Liver (tissue), 9 donors: ENCODE data around the gene NOP9. TPM values are rescaled to one million over a fixed set of nuclear protein-coding genes. Genes with fewer than 3 reads are reported as not detected.

ENCODE experiments used
- DNase-seq: peaks from one replicate; pipeline ENCODE4 v3.0.0-alpha.2; 2017; ENCODE audit warnings: low spot score
- H3K27ac ChIP-seq, 2 donors: one replicate each; pipeline ENCODE4 v1.7.0; 2013; ENCODE audit warnings: inconsistent platforms in 2 of 2, low read length in 2 of 2, control low read depth in 1 of 2, low read depth in 1 of 2, mild to moderate bottlenecking in 1 of 2
- H3K27me3 ChIP-seq, 4 donors: one replicate each; pipeline versions ENCODE4 v1.6.1 to v1.7.0; 2013; ENCODE audit warnings: low read length in 3 of 4, inconsistent platforms in 1 of 4, mild to moderate bottlenecking in 1 of 4, moderate library complexity in 1 of 4; ENCODE audit not compliant: control insufficient read depth in 4 of 4, insufficient read depth in 4 of 4
- H3K36me3 ChIP-seq, 4 donors: one replicate each; pipeline versions ENCODE4 v1.6.1 to v1.7.0; 2013; ENCODE audit warnings: low read length in 3 of 4, mild to moderate bottlenecking in 3 of 4, low read depth in 1 of 4, moderate library complexity in 1 of 4; ENCODE audit not compliant: control insufficient read depth in 4 of 4, insufficient read depth in 3 of 4
- H3K4me1 ChIP-seq, 4 donors: one replicate each; pipeline versions ENCODE4 v1.6.1 to v1.7.0; 2013; ENCODE audit warnings: low read length in 3 of 4, mild to moderate bottlenecking in 3 of 4, moderate library complexity in 1 of 4; ENCODE audit not compliant: control insufficient read depth in 4 of 4, insufficient read depth in 4 of 4
- H3K4me3 ChIP-seq, 3 donors: one replicate each; pipeline versions ENCODE4 v1.6.1 to v1.7.0; 2013; ENCODE audit warnings: low read length in 3 of 3, control low read depth in 1 of 3, low read depth in 1 of 3, mild to moderate bottlenecking in 1 of 3
- H3K9ac ChIP-seq, 2 donors: one replicate each; pipeline ENCODE4 v1.7.0; 2013; ENCODE audit warnings: low read length in 2 of 2, mild to moderate bottlenecking in 2 of 2, moderate library complexity in 2 of 2, control low read depth in 1 of 2, low read depth in 1 of 2
- H3K9me3 ChIP-seq, 4 donors: one replicate each; pipeline versions ENCODE4 v1.6.1 to v1.7.0; 2013; ENCODE audit warnings: low read length in 3 of 4; ENCODE audit not compliant: control insufficient read depth in 4 of 4
- EGR1 ChIP-seq, 2 donors: IDR thresholded peaks; 2 replicates each; pipeline ENCODE4 v1.6.1; 2016 to 2018; ENCODE audit warnings: antibody characterized with exemption in 2 of 2, low read depth in 2 of 2
- FOXA1 ChIP-seq: IDR thresholded peaks from 2 replicates; pipeline ENCODE4 v1.6.1; 2016; ENCODE audit warnings: antibody characterized with exemption
- FOXA2 ChIP-seq: IDR thresholded peaks from 2 replicates; pipeline ENCODE4 v1.6.1; 2016; ENCODE audit warnings: antibody characterized with exemption
- GABPA ChIP-seq, 2 donors: IDR thresholded peaks in 1 of 2; conservative IDR thresholded peaks in 1 of 2; 2 replicates each; pipeline ENCODE4 v1.6.1; 2016; ENCODE audit warnings: antibody characterized with exemption in 2 of 2, mild to moderate bottlenecking in 1 of 2, moderate library complexity in 1 of 2
- HNF4A ChIP-seq, 2 donors: conservative IDR thresholded peaks; 2 replicates each; pipeline ENCODE4 v1.6.1; 2016; ENCODE audit warnings: antibody characterized with exemption in 2 of 2, mild to moderate bottlenecking in 2 of 2
- HNF4G ChIP-seq: IDR thresholded peaks from 2 replicates; pipeline ENCODE4 v1.6.1; 2016; ENCODE audit warnings: antibody characterized with exemption
- JUND ChIP-seq, 2 donors: IDR thresholded peaks; 2 replicates each; pipeline ENCODE4 v1.6.1; 2016; ENCODE audit warnings: antibody characterized with exemption in 2 of 2
- NR2F2 ChIP-seq: IDR thresholded peaks from 2 replicates; pipeline ENCODE4 v1.6.1; 2016; ENCODE audit warnings: antibody characterized with exemption
- RAD21 ChIP-seq, 2 donors: IDR thresholded peaks; 2 replicates each; pipeline ENCODE4 v1.6.1; 2016; ENCODE audit warnings: antibody characterized with exemption in 2 of 2, mild to moderate bottlenecking in 2 of 2
- RXRA ChIP-seq, 2 donors: IDR thresholded peaks; 2 replicates each; pipeline ENCODE4 v1.6.1; 2017 to 2018; ENCODE audit warnings: antibody characterized with exemption in 2 of 2, mild to moderate bottlenecking in 1 of 2
- SP1 ChIP-seq: IDR thresholded peaks from 2 replicates; pipeline ENCODE4 v1.6.1; 2018; ENCODE audit warnings: antibody characterized with exemption, mild to moderate bottlenecking
- TAF1 ChIP-seq: conservative IDR thresholded peaks from 2 replicates; pipeline ENCODE4 v1.6.1; 2016; ENCODE audit warnings: antibody characterized with exemption, mild to moderate bottlenecking
- YY1 ChIP-seq: IDR thresholded peaks from 2 replicates; pipeline ENCODE4 v1.6.1; 2016; ENCODE audit warnings: antibody characterized with exemption, mild to moderate bottlenecking
- WGBS: extraction: QIAGEN DNeasy Blood & Tissue Kit; methylation state at CpG from one replicate; pipeline ENCODE4 v1.1.7; 2013; 5-methylcytosine and 5-hydroxymethylcytosine counted together
- polyA plus RNA-seq, 2 donors: library from polyadenylated mRNA; stranded (reverse) in 1 of 2; unstranded in 1 of 2; fragments of 200-250 nt in 1 of 2; fragments of >200 nt in 1 of 2; fragmentation: Nextera tagmentation in 1 of 2; extraction: Ambion mirVana in 1 of 2; gene quantifications; one replicate each; pipeline versions ENCODE4 v1.2.1 to v1.2.3, GENCODE V29; 2013 to 2015
- total RNA-seq, 2 donors: library from RNA; depleted of rRNA; stranded (reverse); fragments of >200 nt; gene quantifications; one replicate each; pipeline ENCODE4 v1.2.3, GENCODE V29; 2014
- TF ChIP-seq, protein P1 (sequence below): IDR thresholded peaks from 2 replicates; pipeline ENCODE4 v1.6.1; 2016; ENCODE audit warnings: antibody characterized with exemption
- TF ChIP-seq, protein P2 (sequence below): IDR thresholded peaks from 2 replicates; pipeline ENCODE4 v1.6.1; 2016; ENCODE audit warnings: antibody characterized with exemption, mild to moderate bottlenecking
- TF ChIP-seq, protein P3 (sequence below): fragments of 150-350 bp; IDR thresholded peaks from 2 replicates; pipeline ENCODE4 v1.5.1; 2017; ENCODE audit warnings: improper control_type of control experiment, low read depth, low read length; ENCODE audit not compliant: missing input control
- TF ChIP-seq, protein P4 (sequence below): IDR thresholded peaks from 2 replicates; pipeline ENCODE4 v1.6.1; 2016; ENCODE audit warnings: antibody characterized with exemption
- TF ChIP-seq, protein P5 (sequence below): IDR thresholded peaks from 2 replicates; pipeline ENCODE4 v1.6.1; 2016; ENCODE audit warnings: antibody characterized with exemption
- donor health status: healthy.
- donor health status: healthy.
- donor health status: healthy.
- donor health status: healthy.
- donor health status: healthy.

NOP9 gene
- total and polyA plus RNA-seq, 4 donors, result 3.8 to 18.2 (median 9.7) TPM

DNA sequence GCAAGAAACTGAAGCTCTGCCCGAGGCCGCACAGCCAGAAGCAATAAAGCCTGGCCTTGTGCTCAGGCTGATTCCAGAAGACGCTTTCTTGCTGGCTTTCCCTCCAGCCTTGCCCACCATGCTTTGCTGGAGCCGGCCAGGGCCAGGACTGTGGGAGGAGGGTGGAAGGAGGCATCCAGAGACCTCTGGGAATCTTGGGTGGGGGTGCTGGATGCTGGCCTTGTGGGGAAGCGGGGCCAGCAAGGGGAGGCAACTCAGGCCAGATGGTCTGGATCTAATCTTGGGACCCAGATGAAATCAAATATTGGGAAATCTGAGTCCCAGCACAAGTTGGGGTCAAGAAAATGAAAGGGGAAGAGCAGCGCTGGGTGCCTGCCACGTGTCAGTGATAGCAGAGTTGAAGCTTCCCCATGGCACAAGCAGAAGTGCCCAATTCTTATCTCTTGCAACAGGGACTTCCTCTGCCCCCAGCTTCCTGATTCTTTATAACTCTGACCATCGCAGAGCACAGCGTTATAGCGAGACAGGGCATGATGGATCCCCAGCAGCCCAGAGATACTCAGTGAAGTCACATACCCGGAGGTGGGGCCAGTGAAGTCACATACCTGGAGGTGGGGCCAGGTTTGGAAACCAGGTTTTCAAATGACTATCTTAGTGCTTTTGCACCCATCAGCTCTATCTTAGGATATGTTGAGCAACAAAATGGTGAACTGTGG is 21.9 kb upstream of the NOP9 start:
- H3K4me3 ChIP-seq, result no peak overlapping the region
- whole genome bisulfite sequencing, result 88% methylated on average over 11 of the region's 11 CpGs
- TF ChIP-seq HNF4G (no peak), RXRA (IDR thresholded peaks at IDR 0.05) (no peak), FOXA2 (no peak), JUND (IDR thresholded peaks at IDR 0.05) (no peak), FOXA1 (no peak), NR2F2 (no peak), HNF4A (conservative IDR thresholded peaks at IDR 0.05) (no peak), EGR1 (IDR thresholded peaks at IDR 0.05; ENCODE audit: low read depth in 2 of 2) (no peak)
- TF ChIP-seq, protein P1, sequence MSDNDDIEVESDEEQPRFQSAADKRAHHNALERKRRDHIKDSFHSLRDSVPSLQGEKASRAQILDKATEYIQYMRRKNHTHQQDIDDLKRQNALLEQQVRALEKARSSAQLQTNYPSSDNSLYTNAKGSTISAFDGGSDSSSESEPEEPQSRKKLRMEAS, result no peak
- TF ChIP-seq, protein P2, sequence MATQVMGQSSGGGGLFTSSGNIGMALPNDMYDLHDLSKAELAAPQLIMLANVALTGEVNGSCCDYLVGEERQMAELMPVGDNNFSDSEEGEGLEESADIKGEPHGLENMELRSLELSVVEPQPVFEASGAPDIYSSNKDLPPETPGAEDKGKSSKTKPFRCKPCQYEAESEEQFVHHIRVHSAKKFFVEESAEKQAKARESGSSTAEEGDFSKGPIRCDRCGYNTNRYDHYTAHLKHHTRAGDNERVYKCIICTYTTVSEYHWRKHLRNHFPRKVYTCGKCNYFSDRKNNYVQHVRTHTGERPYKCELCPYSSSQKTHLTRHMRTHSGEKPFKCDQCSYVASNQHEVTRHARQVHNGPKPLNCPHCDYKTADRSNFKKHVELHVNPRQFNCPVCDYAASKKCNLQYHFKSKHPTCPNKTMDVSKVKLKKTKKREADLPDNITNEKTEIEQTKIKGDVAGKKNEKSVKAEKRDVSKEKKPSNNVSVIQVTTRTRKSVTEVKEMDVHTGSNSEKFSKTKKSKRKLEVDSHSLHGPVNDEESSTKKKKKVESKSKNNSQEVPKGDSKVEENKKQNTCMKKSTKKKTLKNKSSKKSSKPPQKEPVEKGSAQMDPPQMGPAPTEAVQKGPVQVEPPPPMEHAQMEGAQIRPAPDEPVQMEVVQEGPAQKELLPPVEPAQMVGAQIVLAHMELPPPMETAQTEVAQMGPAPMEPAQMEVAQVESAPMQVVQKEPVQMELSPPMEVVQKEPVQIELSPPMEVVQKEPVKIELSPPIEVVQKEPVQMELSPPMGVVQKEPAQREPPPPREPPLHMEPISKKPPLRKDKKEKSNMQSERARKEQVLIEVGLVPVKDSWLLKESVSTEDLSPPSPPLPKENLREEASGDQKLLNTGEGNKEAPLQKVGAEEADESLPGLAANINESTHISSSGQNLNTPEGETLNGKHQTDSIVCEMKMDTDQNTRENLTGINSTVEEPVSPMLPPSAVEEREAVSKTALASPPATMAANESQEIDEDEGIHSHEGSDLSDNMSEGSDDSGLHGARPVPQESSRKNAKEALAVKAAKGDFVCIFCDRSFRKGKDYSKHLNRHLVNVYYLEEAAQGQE, result no peak
- peaks cover 0 to 17% (median 8%) of the 10 kb centered on the region in 4 donors for H3K4me1 ChIP-seq
- H3K9ac ChIP-seq, result no peak overlapping the region
- no peaks in the 10 kb centered on the region for H3K36me3 ChIP-seq
- no peak for DNase-seq
- H3K27me3 ChIP-seq, result no peaks in the 10 kb centered on the region
- H3K9me3 ChIP-seq, result no peaks in the 10 kb centered on the region
- peak overlapping the region in 1 of 2 donors; percentile 19 for H3K27ac ChIP-seq

DNA sequence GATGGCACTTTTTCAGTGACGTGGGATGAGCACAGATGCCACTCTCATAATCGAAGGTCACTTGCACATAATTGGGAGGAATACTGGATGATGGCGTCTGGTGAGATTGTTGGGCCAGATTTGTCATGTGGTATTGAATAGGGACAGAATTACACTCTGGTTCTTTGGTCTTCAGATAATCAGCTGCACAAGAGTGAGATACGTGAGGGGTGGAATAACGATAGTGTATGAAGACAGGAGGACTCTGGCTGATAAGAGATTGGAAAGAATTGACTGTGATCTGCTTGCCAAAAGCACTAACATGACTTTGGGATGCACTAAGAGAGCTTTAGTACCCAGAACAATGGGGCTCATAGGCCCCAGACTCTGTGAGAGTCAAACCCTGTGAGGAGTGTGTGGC is 21.2 kb upstream of the NOP9 start:
- H3K4me1 ChIP-seq, result peaks cover 0 to 16% (median 8%) of the 10 kb centered on the region in 4 donors
- H3K27me3 ChIP-seq, result no peaks in the 10 kb centered on the region
- 94% methylated on average over 5 of the region's 5 CpGs for WGBS
- H3K36me3 ChIP-seq, result no peaks in the 10 kb centered on the region
- H3K9ac ChIP-seq, result no peak overlapping the region
- H3K4me3 ChIP-seq, result no peak overlapping the region
- no peaks in the 10 kb centered on the region for H3K9me3 ChIP-seq
- peak overlapping the region in 1 of 2 donors; percentile 1 for H3K27ac ChIP-seq
- DNase-seq, result no peak
- TF ChIP-seq NR2F2, result no peak
- TF ChIP-seq JUND (IDR thresholded peaks at IDR 0.05), result no peak
- no peak for TF ChIP-seq YY1
- no peak for TF ChIP-seq FOXA1
- TF ChIP-seq, protein P1, result no peak
- TF ChIP-seq, protein P3, sequence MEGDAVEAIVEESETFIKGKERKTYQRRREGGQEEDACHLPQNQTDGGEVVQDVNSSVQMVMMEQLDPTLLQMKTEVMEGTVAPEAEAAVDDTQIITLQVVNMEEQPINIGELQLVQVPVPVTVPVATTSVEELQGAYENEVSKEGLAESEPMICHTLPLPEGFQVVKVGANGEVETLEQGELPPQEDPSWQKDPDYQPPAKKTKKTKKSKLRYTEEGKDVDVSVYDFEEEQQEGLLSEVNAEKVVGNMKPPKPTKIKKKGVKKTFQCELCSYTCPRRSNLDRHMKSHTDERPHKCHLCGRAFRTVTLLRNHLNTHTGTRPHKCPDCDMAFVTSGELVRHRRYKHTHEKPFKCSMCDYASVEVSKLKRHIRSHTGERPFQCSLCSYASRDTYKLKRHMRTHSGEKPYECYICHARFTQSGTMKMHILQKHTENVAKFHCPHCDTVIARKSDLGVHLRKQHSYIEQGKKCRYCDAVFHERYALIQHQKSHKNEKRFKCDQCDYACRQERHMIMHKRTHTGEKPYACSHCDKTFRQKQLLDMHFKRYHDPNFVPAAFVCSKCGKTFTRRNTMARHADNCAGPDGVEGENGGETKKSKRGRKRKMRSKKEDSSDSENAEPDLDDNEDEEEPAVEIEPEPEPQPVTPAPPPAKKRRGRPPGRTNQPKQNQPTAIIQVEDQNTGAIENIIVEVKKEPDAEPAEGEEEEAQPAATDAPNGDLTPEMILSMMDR, result no peak
- TF ChIP-seq RXRA (IDR thresholded peaks at IDR 0.05), result no peak
- TF ChIP-seq, protein P4, sequence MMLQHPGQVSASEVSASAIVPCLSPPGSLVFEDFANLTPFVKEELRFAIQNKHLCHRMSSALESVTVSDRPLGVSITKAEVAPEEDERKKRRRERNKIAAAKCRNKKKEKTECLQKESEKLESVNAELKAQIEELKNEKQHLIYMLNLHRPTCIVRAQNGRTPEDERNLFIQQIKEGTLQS, result no peak
- no peak for TF ChIP-seq RAD21 (IDR thresholded peaks at IDR 0.05)
- TF ChIP-seq SP1, result no peak
- no peak for TF ChIP-seq TAF1
- TF ChIP-seq, protein P2, result no peak
- no peak for TF ChIP-seq HNF4A (conservative IDR thresholded peaks at IDR 0.05)
- TF ChIP-seq EGR1 (IDR thresholded peaks at IDR 0.05; ENCODE audit: low read depth in 2 of 2), result no peak
- no peak for TF ChIP-seq GABPA (IDR thresholded peaks at IDR 0.05 in 1 of 2, conservative IDR thresholded peaks at IDR 0.05 in 1 of 2)
- TF ChIP-seq HNF4G, result no peak
- TF ChIP-seq FOXA2, result no peak
- TF ChIP-seq, protein P5, sequence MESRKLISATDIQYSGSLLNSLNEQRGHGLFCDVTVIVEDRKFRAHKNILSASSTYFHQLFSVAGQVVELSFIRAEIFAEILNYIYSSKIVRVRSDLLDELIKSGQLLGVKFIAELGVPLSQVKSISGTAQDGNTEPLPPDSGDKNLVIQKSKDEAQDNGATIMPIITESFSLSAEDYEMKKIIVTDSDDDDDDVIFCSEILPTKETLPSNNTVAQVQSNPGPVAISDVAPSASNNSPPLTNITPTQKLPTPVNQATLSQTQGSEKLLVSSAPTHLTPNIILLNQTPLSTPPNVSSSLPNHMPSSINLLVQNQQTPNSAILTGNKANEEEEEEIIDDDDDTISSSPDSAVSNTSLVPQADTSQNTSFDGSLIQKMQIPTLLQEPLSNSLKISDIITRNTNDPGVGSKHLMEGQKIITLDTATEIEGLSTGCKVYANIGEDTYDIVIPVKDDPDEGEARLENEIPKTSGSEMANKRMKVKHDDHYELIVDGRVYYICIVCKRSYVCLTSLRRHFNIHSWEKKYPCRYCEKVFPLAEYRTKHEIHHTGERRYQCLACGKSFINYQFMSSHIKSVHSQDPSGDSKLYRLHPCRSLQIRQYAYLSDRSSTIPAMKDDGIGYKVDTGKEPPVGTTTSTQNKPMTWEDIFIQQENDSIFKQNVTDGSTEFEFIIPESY, result no peak
